Skeletal muscle tissue (tissue), 4 donors: ENCODE measurements around the gene GRIN3A. TPM values are rescaled to one million over a fixed set of nuclear protein-coding genes. Genes with fewer than 3 reads are reported as not detected.
"Not testable (repeated sequence)": the region's sequence is repeated elsewhere in the genome, so short reads cannot be mapped to it uniquely, and the experiment has no call there.

ENCODE experiments used
- H3K27ac ChIP-seq: one replicate; pipeline ENCODE4 v1.7.0; 2013; ENCODE audit warnings: mild to moderate bottlenecking, low read depth, low read length, inconsistent platforms
- H3K27me3 ChIP-seq, 3 donors: one replicate each; pipeline ENCODE4 v1.7.0; 2013; ENCODE audit warnings: low read length in 3 of 3; ENCODE audit not compliant: control insufficient read depth in 3 of 3, insufficient read depth in 3 of 3
- H3K36me3 ChIP-seq, 3 donors: one replicate each; pipeline ENCODE4 v1.7.0; 2013; ENCODE audit warnings: low read length in 3 of 3; ENCODE audit not compliant: control insufficient read depth in 3 of 3, insufficient read depth in 3 of 3
- H3K4me1 ChIP-seq, 3 donors: one replicate each; pipeline ENCODE4 v1.7.0; 2013; ENCODE audit warnings: low read length in 3 of 3, mild to moderate bottlenecking in 3 of 3; ENCODE audit not compliant: control insufficient read depth in 3 of 3, insufficient read depth in 3 of 3
- H3K4me3 ChIP-seq, 3 donors: one replicate each; pipeline ENCODE4 v1.7.0; 2013; ENCODE audit warnings: low read length in 3 of 3
- H3K9ac ChIP-seq, 3 donors: one replicate each; pipeline ENCODE4 v1.7.0; 2013; ENCODE audit warnings: low read length in 3 of 3, mild to moderate bottlenecking in 3 of 3, moderate library complexity in 2 of 3, low read depth in 1 of 3
- H3K9me3 ChIP-seq, 3 donors: one replicate each; pipeline ENCODE4 v1.7.0; 2013; ENCODE audit warnings: low read length in 3 of 3; ENCODE audit not compliant: control insufficient read depth in 3 of 3
- total RNA-seq: library from RNA; depleted of rRNA; stranded (reverse); fragments of >200 nt; gene quantifications from one replicate; pipeline ENCODE4 v1.2.3, GENCODE V29; 2014
- donor health status: Osteomylitis.

GRIN3A gene
- total RNA-seq, 1 donor from 2014 or later = 0.52 TPM

DNA sequence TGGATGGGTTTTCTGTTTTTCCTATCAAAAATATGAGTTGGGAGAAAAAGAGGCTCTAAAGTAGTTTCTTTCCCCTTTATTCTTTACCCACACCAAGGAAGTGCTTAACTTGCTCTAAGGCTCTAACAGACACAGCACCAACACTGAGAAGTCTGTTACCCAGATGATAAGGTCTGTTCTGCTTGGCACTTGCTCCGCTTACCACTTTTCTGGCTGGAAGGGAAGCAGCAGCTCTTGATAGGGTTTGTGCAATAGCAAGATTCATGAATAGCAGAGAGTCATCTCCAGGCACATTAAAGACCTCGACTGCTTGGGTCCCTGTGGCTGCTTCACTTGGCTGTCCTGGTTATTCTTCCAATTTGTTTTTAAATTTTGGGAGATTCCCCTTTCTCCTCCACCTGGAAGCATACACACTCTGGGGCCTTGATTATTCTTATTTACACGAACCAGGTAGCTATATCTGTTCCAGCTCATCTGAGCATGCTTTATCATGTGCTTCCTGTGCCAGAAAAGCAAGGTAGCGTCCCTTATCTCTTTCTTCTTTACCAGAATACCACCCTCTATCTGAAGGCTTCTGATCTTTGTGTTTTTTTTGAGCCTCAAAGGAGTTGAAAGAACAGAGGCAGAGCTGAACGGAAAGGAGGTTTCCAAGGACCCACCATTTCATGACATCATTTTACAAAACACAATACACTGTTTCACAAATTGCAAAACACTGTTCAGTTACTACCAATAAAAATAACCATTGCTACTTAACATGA lies 168.5 kb downstream of the GRIN3A start:
- Histone ChIP-seq H3K27ac (no peak overlapping the region), H3K36me3 (peaks cover 0 to 33% (median 27%) of the 10 kb centered on the region in 3 donors)

GRCh38 chr9:101567725-101568350 lies 170.6 kb downstream of the GRIN3A start:
- H3K27ac ChIP-seq = no peak overlapping the region
- no peak overlapping the region for H3K9ac ChIP-seq
- H3K27me3 ChIP-seq = no peaks in the 10 kb centered on the region
- peaks cover 4 to 42% (median 30%) of the 10 kb centered on the region in 3 donors for H3K36me3 ChIP-seq
- no peak overlapping the region for H3K4me3 ChIP-seq
- no peaks in the 10 kb centered on the region for H3K4me1 ChIP-seq
- no peaks in the 10 kb centered on the region for H3K9me3 ChIP-seq

More for the DNA sequence above, 168.5 kb downstream of the GRIN3A start:
- no peak overlapping the region for H3K4me3 ChIP-seq
- no peaks in the 10 kb centered on the region for H3K27me3 ChIP-seq
- no peaks in the 10 kb centered on the region for H3K4me1 ChIP-seq
- no peak overlapping the region for H3K9ac ChIP-seq
- no peaks in the 10 kb centered on the region for H3K9me3 ChIP-seq

- no peaks in the 10 kb centered on the region for H3K9me3 ChIP-seq
- H3K36me3 ChIP-seq = peaks cover 7 to 47% (median 34%) of the 10 kb centered on the region in 3 donors
- H3K27me3 ChIP-seq = no peaks in the 10 kb centered on the region
- no peaks in the 10 kb centered on the region for H3K4me1 ChIP-seq
- no peak overlapping the region for H3K4me3 ChIP-seq
- no peak overlapping the region for H3K9ac ChIP-seq
- H3K27ac ChIP-seq = no peak overlapping the region
Observed at GRCh38 chr9:101566904-101567724, 171.3 kb downstream of the GRIN3A start.

DNA sequence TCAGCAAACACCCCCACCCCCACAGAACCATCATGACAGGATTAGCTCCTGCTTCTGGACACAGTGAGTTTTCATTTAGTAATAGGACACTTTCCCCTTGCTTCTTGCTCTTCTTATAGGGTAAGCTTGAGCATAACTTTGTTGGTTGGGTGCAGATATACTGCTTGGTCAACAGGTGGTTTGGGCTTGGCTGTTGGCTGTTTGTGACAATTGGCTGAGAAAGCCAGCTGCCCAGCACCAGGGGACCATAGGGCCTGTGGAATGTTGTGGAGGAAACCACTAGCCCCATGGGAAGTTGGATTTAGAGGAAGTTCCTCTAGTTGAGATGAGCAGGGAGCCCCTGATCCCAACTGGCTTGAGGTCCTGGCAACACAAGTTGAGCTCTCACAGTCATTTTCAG lies 174.2 kb downstream of the GRIN3A start:
- Histone ChIP-seq H3K9me3 (no peaks in the 10 kb centered on the region), H3K36me3 (peaks cover 20 to 55% (median 47%) of the 10 kb centered on the region in 3 donors), H3K27ac (no peak overlapping the region)

GRCh38 chr9:101562966-101563365 lies 175.5 kb downstream of the GRIN3A start:
- Histone ChIP-seq H3K4me3 (no peak overlapping the region), H3K9me3 (no peaks in the 10 kb centered on the region), H3K4me1 (no peaks in the 10 kb centered on the region), H3K27ac (no peak overlapping the region), H3K27me3 (no peaks in the 10 kb centered on the region), H3K9ac (no peak overlapping the region), H3K36me3 (peaks cover 20 to 54% (median 47%) of the 10 kb centered on the region in 3 donors)

More for the DNA sequence above, 174.2 kb downstream of the GRIN3A start:
- no peaks in the 10 kb centered on the region for H3K4me1 ChIP-seq
- H3K4me3 ChIP-seq = no peak overlapping the region
- H3K27me3 ChIP-seq = no peaks in the 10 kb centered on the region
- H3K9ac ChIP-seq = no peak overlapping the region

DNA sequence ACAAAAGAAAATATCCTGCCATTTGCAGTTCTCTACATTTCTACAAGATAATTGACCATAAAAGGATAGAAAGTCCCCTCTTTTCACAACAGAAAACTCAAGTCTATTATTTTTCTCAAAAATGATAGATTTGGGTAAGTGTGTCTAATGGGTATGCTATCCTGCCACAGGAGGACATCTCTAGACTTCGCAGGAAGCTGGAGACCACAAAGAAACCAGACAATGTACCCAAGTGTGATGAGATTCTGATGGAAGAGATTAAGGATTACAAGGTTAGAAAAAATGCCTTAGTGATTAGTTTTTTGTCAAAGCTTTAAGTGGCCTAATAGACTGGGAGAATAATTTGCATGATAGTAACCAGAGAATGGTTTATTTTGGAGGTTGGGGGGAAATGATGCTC lies 176.7 kb downstream of the GRIN3A start:
- Histone ChIP-seq H3K27me3 (no peaks in the 10 kb centered on the region), H3K36me3 (peaks cover 22 to 56% (median 54%) of the 10 kb centered on the region in 3 donors), H3K4me3 (no peak overlapping the region), H3K4me1 (no peaks in the 10 kb centered on the region), H3K9ac (no peak overlapping the region), H3K27ac (no peak overlapping the region), H3K9me3 (no peaks in the 10 kb centered on the region)

GRCh38 chr9:101549472-101550098 lies 188.9 kb downstream of the GRIN3A start:
- not testable (repeated sequence) for H3K9ac ChIP-seq, H3K27me3 ChIP-seq, H3K4me3 ChIP-seq, H3K27ac ChIP-seq, H3K9me3 ChIP-seq, H3K4me1 ChIP-seq
- peaks cover 48 to 85% (median 68%) of the 10 kb centered on the region in 3 donors for H3K36me3 ChIP-seq

DNA sequence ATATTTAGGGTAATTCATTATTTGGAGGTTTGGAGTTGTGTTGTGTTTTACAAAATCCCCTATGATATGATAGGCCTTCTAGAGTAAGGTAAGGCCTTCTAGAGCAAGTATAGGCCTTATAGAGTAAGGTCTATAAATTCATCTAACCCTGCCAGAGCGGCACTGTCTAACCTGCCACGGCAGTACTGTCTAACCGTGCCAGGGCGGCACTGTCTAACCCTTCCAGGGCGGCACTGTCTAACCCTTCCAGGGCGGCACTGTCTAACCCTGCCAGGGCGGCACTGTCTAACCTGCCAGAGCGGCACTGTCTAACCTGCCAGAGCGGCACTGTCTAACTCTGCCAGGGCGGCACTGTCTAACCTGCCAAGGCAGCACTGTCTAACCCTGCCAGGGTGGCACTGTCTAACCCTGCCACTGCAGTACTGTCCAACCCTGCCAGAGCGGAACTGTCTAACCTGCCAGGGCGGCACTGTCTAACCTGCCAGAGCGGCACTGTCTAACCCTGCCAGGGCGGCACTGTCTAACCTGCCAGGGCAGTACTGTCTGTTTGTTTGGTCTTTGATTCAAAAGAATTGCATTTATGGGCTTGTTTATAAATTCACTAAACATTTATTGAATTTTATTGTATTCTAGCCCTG lies 195.2 kb downstream of the GRIN3A start:
- Histone ChIP-seq H3K9ac (no peak overlapping the region), H3K4me3 (no peak overlapping the region), H3K27ac (no peak overlapping the region), H3K4me1 (no peaks in the 10 kb centered on the region), H3K27me3 (no peaks in the 10 kb centered on the region), H3K9me3 (no peaks in the 10 kb centered on the region), H3K36me3 (peaks cover 33 to 59% (median 54%) of the 10 kb centered on the region in 3 donors)

DNA sequence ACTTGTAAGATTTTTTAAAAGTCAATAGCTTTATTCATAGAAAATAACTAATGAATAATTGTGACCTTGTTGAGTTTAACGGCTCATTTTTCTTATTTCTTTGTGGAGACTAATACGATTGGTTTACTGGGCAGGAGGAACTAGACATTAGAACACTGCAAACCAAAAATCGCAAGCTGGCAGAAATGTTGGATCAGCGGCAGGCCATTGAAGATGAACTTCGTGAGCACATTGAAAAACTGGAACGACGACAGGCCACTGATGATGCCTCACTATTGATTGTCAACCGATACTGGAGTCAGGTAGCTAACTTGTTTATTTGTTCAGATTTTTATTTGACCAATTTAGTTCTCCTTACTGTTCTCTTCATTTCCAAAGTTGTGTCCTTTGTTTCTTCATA lies 198.4 kb downstream of the GRIN3A start:
- no peaks in the 10 kb centered on the region for H3K9me3 ChIP-seq
- H3K27me3 ChIP-seq = no peaks in the 10 kb centered on the region
- peaks cover 0 to 9% (median 0%) of the 10 kb centered on the region in 3 donors for H3K4me1 ChIP-seq
- H3K9ac ChIP-seq = no peak overlapping the region
- H3K27ac ChIP-seq = no peak overlapping the region
- H3K4me3 ChIP-seq = no peak overlapping the region
- H3K36me3 ChIP-seq = peaks cover 16 to 52% (median 41%) of the 10 kb centered on the region in 3 donors
